Suprapubic skin (tissue), 4 donors: ENCODE results near the gene SERGEF.

Experiments used
- EP300 ChIP-seq: sonication (generic); formaldehyde crosslinking; IDR thresholded peaks from one replicate; pipeline ENCODE4 v1.6.1; 2017; ENCODE audit warnings: antibody characterized with exemption
- POLR2A ChIP-seq, 2 donors: fragments of 450-650 bp; IDR thresholded peaks; one replicate each; pipeline ENCODE4 v1.6.1; 2017; ENCODE audit warnings: antibody characterized with exemption in 2 of 2, mild to moderate bottlenecking in 2 of 2, moderate library complexity in 2 of 2
- POLR2AphosphoS5 ChIP-seq, 3 donors: sonication (generic); formaldehyde crosslinking; IDR thresholded peaks; one replicate each; pipeline ENCODE4 v1.6.1; 2017; ENCODE audit warnings: antibody characterized with exemption in 3 of 3
- TF ChIP-seq, protein P1 (sequence below), 2 donors: fragments of 200-600 bp in 1 of 2; fragments of 450-650 bp in 1 of 2; sonication (generic) in 1 of 2; IDR thresholded peaks; one replicate each; pipeline ENCODE4 v1.5.1; 2016 to 2019; ENCODE audit warnings: antibody characterized with exemption in 2 of 2, mild to moderate bottlenecking in 1 of 2, moderate library complexity in 1 of 2

DNA sequence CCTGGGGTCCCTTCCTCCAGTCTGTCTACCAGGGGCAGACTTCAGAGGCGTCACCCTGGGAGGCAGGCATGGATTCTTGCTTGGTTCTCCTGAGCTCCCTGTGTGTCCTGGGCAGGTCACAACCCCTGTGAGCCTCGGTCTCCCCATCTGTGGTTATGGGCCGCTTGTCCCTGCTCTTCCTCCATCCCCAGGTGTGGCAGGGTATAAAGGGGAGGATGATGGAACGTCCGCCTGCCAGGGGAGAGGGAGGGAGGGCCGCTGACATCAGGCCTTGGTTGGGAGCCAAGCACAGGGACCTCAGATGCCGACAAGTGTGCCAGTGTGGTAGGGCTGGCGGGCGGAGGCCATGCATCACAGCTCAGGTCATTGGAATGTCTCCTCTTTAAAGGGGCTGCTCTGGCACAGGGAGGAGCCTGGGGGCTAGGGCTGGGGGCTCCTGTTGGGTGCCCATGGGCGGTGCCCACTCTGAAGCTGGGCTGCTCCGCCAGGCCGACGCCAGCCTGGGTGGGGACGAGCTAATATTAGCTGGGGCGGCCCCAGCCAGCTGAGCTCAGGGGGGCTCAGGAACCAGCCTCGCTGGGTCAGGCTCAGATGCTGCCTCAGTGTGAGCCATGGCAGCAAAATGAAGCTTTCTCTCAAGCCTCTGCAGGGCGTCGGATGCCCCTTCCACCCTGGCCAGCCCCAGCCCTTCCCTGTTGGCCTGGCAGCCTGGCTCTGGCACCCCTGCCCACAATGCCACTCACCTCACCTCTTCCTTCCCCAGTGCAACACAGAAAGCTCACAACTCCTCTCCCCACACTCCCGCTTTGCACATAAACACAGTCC, 265.5 kb downstream of the SERGEF start:
- TF ChIP-seq, protein P1, sequence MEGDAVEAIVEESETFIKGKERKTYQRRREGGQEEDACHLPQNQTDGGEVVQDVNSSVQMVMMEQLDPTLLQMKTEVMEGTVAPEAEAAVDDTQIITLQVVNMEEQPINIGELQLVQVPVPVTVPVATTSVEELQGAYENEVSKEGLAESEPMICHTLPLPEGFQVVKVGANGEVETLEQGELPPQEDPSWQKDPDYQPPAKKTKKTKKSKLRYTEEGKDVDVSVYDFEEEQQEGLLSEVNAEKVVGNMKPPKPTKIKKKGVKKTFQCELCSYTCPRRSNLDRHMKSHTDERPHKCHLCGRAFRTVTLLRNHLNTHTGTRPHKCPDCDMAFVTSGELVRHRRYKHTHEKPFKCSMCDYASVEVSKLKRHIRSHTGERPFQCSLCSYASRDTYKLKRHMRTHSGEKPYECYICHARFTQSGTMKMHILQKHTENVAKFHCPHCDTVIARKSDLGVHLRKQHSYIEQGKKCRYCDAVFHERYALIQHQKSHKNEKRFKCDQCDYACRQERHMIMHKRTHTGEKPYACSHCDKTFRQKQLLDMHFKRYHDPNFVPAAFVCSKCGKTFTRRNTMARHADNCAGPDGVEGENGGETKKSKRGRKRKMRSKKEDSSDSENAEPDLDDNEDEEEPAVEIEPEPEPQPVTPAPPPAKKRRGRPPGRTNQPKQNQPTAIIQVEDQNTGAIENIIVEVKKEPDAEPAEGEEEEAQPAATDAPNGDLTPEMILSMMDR (IDR thresholded peaks at IDR 0.05): no peak
- TF ChIP-seq POLR2A (IDR thresholded peaks at IDR 0.05): no peak
- no peak for TF ChIP-seq POLR2AphosphoS5 (IDR thresholded peaks at IDR 0.05)
- no peak for TF ChIP-seq EP300
